DND-41 (cell line): ENCODE data around the gene STAG1.
"Not testable (repeated sequence)": the region's sequence is repeated elsewhere in the genome, so short reads cannot be mapped to it uniquely, and the experiment has no call there.

Experiments used
- ATAC-seq: fragments of 200-7000 bp; cut with Tn5 transposase; 3 replicates; pipeline ENCODE4 v1.9.1; 2021; ENCODE audit warnings: low read depth; ENCODE audit not compliant: insufficient read depth
- DNase-seq: peaks from one replicate; pipeline ENCODE4 v3.0.0-alpha.2; 2020
- H2AFZ ChIP-seq: 2 replicates; pipeline ENCODE4 v1.6.0; 2012; ENCODE audit warnings: low read depth, low read length
- H3K27ac ChIP-seq: 2 replicates; pipeline ENCODE4 v1.5.1; 2012; ENCODE audit warnings: low read length, inconsistent platforms
- H3K27me3 ChIP-seq: fragments of 200-600 bp; sonication (generic); 2 replicates; pipeline ENCODE4 v1.6.0; 2012; ENCODE audit warnings: low read length, mild to moderate bottlenecking, inconsistent platforms; ENCODE audit not compliant: insufficient read depth, poor library complexity
- H3K36me3 ChIP-seq: 2 replicates; pipeline ENCODE4 v1.5.1; 2012; ENCODE audit warnings: low read length, inconsistent platforms; ENCODE audit not compliant: insufficient read depth
- H3K4me1 ChIP-seq: 2 replicates; pipeline ENCODE4 v1.5.1; 2012; ENCODE audit warnings: mild to moderate bottlenecking, low read length; ENCODE audit not compliant: insufficient read depth
- H3K4me2 ChIP-seq: 2 replicates; pipeline ENCODE4 v1.6.0; 2012; ENCODE audit warnings: mild to moderate bottlenecking, moderate library complexity, low read length, inconsistent platforms; ENCODE audit not compliant: insufficient read depth
- H3K4me3 ChIP-seq, 2 experiments: fragments of 200-600 bp in 1 of 2; shearing (Covaris generic) in 1 of 2; 2 replicates each; pipeline ENCODE4 v1.5.1; 2012 to 2016; ENCODE audit warnings: inconsistent platforms in 2 of 2, low read length in 2 of 2, mild to moderate bottlenecking in 2 of 2, low read depth in 1 of 2, moderate library complexity in 1 of 2
- H3K79me2 ChIP-seq: 2 replicates; pipeline ENCODE4 v1.6.0; 2012; ENCODE audit warnings: low read length, inconsistent platforms; ENCODE audit not compliant: insufficient read depth
- H3K9ac ChIP-seq: 2 replicates; pipeline ENCODE4 v1.6.0; 2012; ENCODE audit warnings: low read depth, mild to moderate bottlenecking, inconsistent platforms, low read length, moderate library complexity
- H3K9me3 ChIP-seq: 2 replicates; pipeline ENCODE4 v1.5.1; 2012; ENCODE audit warnings: low read length, moderate library complexity, mild to moderate bottlenecking, inconsistent platforms; ENCODE audit not compliant: insufficient read depth, severe bottlenecking
- H4K20me1 ChIP-seq: 2 replicates; pipeline ENCODE4 v1.6.0; 2012; ENCODE audit warnings: low read length; ENCODE audit not compliant: insufficient read depth
- EZH2 ChIP-seq: IDR thresholded peaks from 3 replicates; pipeline ENCODE4 v1.6.1; 2012; ENCODE audit warnings: borderline replicate concordance, low read depth, mild to moderate bottlenecking, moderate library complexity, low read length, inconsistent platforms; ENCODE audit not compliant: severe bottlenecking
- TF ChIP-seq, protein P1 (sequence below): IDR thresholded peaks from 2 replicates; pipeline ENCODE4 v1.5.1; 2012; ENCODE audit warnings: borderline replicate concordance, low read length, moderate library complexity, mild to moderate bottlenecking; ENCODE audit not compliant: poor library complexity, severe bottlenecking; ENCODE audit errors: extremely low read depth

STAG1 gene

DNA sequence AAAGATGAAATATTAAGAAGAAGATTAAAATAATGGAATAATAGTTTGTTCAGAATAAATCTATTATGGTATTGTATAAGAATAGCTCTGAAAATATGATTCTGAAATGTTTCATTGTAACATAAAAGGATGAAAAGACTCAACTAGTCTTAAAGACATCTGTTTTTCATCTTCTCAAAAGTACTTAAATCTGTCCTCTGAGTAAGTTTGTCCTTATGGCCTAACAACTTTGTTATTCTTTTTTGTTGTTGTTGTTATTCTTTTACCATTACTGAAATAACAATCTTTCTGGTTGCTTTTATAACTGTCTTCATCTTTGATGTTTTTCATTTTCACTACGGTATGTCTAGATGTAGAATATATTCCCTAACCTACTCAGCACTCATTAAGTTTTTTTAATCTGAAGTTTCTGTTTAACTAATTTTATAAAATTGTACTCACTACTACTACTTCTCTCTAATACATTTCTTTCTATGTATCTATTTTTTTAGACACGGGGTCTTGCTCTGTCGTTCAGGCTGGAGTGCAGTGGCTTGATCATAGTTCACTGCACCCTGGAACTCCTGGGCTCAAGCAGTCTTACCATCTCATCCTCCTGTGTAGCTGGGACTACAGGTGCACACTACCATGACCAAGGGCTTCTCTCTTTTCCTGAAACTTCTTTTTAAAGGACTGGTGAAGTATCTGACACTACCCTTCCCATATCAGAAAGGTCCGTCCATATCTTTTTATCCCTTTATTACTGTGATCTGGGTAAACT is 261.4 kb downstream of the STAG1 start:
- peaks cover 73% of the 10 kb centered on the region for H3K36me3 ChIP-seq
- TF ChIP-seq, protein P1, sequence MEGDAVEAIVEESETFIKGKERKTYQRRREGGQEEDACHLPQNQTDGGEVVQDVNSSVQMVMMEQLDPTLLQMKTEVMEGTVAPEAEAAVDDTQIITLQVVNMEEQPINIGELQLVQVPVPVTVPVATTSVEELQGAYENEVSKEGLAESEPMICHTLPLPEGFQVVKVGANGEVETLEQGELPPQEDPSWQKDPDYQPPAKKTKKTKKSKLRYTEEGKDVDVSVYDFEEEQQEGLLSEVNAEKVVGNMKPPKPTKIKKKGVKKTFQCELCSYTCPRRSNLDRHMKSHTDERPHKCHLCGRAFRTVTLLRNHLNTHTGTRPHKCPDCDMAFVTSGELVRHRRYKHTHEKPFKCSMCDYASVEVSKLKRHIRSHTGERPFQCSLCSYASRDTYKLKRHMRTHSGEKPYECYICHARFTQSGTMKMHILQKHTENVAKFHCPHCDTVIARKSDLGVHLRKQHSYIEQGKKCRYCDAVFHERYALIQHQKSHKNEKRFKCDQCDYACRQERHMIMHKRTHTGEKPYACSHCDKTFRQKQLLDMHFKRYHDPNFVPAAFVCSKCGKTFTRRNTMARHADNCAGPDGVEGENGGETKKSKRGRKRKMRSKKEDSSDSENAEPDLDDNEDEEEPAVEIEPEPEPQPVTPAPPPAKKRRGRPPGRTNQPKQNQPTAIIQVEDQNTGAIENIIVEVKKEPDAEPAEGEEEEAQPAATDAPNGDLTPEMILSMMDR = no peak
- TF ChIP-seq EZH2 = no peak
- no peak overlapping the region for H3K27ac ChIP-seq
- no peak for ATAC-seq
- H2AFZ ChIP-seq = no peak overlapping the region
- no peak for DNase-seq
- H3K9me3 ChIP-seq = no peaks in the 10 kb centered on the region
- no peaks in the 10 kb centered on the region for H4K20me1 ChIP-seq
- H3K9ac ChIP-seq = no peak overlapping the region
- no peak overlapping the region for H3K4me3 ChIP-seq
- no peaks in the 10 kb centered on the region for H3K27me3 ChIP-seq
- no peak overlapping the region for H3K4me2 ChIP-seq
- H3K4me1 ChIP-seq = no peaks in the 10 kb centered on the region
- no peaks in the 10 kb centered on the region for H3K79me2 ChIP-seq

DNA sequence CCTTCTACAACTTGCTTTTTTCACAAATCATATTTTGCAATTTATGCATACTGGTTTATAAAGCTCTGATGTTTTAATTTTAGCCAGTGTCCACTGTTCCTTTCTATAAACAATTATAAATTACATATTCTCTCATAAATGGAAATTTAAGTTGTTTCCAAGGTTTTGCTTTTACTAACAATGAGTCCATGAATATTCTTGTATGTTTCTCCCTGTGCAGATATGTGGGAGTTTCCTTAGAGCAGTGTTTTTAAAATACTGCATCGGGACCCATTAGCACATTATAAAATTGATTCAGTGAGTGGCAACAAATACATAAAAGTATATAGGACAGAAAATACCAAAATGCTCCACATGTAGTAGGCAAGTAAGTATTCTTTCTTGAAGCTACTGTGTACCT is 266.4 kb downstream of the STAG1 start:
- no peak overlapping the region for H3K9ac ChIP-seq
- H3K27me3 ChIP-seq = no peaks in the 10 kb centered on the region
- H4K20me1 ChIP-seq = no peaks in the 10 kb centered on the region
- ATAC-seq (no peak), DNase-seq (no peak)
- H3K4me3 ChIP-seq = no peak overlapping the region
- peaks cover 44% of the 10 kb centered on the region for H3K36me3 ChIP-seq
- peaks cover 2% of the 10 kb centered on the region for H3K9me3 ChIP-seq
- no peak overlapping the region for H2AFZ ChIP-seq
- H3K79me2 ChIP-seq = no peaks in the 10 kb centered on the region
- no peak overlapping the region for H3K27ac ChIP-seq
- no peak overlapping the region for H3K4me2 ChIP-seq
- no peak for TF ChIP-seq EZH2
- TF ChIP-seq, protein P1 = no peak
- H3K4me1 ChIP-seq = no peaks in the 10 kb centered on the region

GRCh38 chr3:136476280-136476679 is 275.9 kb downstream of the STAG1 start:
- H3K27ac ChIP-seq = no peak overlapping the region
- H2AFZ ChIP-seq = no peak overlapping the region
- TF ChIP-seq EZH2 = no peak
- TF ChIP-seq, protein P1 = no peak
- H3K4me3 ChIP-seq = no peak overlapping the region
- H3K4me1 ChIP-seq = no peaks in the 10 kb centered on the region
- H3K9me3 ChIP-seq = no peaks in the 10 kb centered on the region
- ATAC-seq (no peak), DNase-seq (no peak)
- peaks cover 55% of the 10 kb centered on the region for H3K36me3 ChIP-seq
- H3K4me2 ChIP-seq = no peak overlapping the region
- no peaks in the 10 kb centered on the region for H4K20me1 ChIP-seq
- no peaks in the 10 kb centered on the region for H3K27me3 ChIP-seq
- H3K79me2 ChIP-seq = no peaks in the 10 kb centered on the region
- no peak overlapping the region for H3K9ac ChIP-seq

- H3K36me3 ChIP-seq = peaks cover 61% of the 10 kb centered on the region
- H3K9me3 ChIP-seq, H3K4me3 ChIP-seq, ATAC-seq, H4K20me1 ChIP-seq, H3K79me2 ChIP-seq, H3K9ac ChIP-seq, DNase-seq, H2AFZ ChIP-seq, H3K4me1 ChIP-seq, H3K27ac ChIP-seq, H3K27me3 ChIP-seq, H3K4me2 ChIP-seq: not testable (repeated sequence)
Measured at GRCh38 chr3:136474876-136475275, 277.3 kb downstream of the STAG1 start.
